Kasumi-1 (cell line): ENCODE measurements around the gene OR9Q2.
"Not testable (repeated sequence)": the region's sequence is repeated elsewhere in the genome, so short reads cannot be mapped to it uniquely, and the experiment has no call there.

Experiments
- DNase-seq, 2 experiments: peaks; one replicate each; lab custom pipeline; 2025; lab: John Stamatoyannopoulos, UW

OR9Q2 gene

GRCh38 chr11:58188770-58189169, at the start of gene OR9Q2:
Gene OR9Q2 (plus strand): TSS chr11:58189070. CDS start chr11:58190491, 1,421 bp downstream.
- DNase-seq, result no peak

GRCh38 chr11:58142761-58143160, 46.1 kb upstream of the OR9Q2 start:
- DNase-seq, result no peak

- DNase-seq, result no peak
These were observed 36.1 kb upstream of the OR9Q2 start for GRCh38 chr11:58152781-58153180.

GRCh38 chr11:58164389-58164788, 24.5 kb upstream of the OR9Q2 start:
- DNase-seq, result no peak

- DNase-seq, result no peak
These were observed 23.9 kb upstream of the OR9Q2 start for GRCh38 chr11:58164990-58165389.

GRCh38 chr11:58165504-58166106, 23.3 kb upstream of the OR9Q2 start:
- DNase-seq, result no peak

GRCh38 chr11:58177409-58178054, 11.3 kb upstream of the OR9Q2 start:
- no peak for DNase-seq

- no peak for DNase-seq
These were observed 10.4 kb upstream of the OR9Q2 start for GRCh38 chr11:58178444-58178843.

- no peak for DNase-seq
These were observed 9.2 kb upstream of the OR9Q2 start for GRCh38 chr11:58179648-58180047.

GRCh38 chr11:58186938-58187337, 1.9 kb upstream of the OR9Q2 start:
- no peak for DNase-seq

- no peak for DNase-seq
These were observed 3.4 kb downstream of the OR9Q2 start for GRCh38 chr11:58192229-58192628.

- no peak for DNase-seq
These were observed 4.5 kb downstream of the OR9Q2 start for GRCh38 chr11:58193391-58193790.

GRCh38 chr11:58195939-58196338, 7.1 kb downstream of the OR9Q2 start:
- no peak for DNase-seq

GRCh38 chr11:58199271-58199670, 10.4 kb downstream of the OR9Q2 start:
- DNase-seq, result no peak

GRCh38 chr11:58204042-58204441, 15.2 kb downstream of the OR9Q2 start, which contains the start of gene OR1S2:
Gene OR1S2 (minus strand): TSS chr11:58204142. CDS start chr11:58204142, 0 bp downstream.
- no peak for DNase-seq

- DNase-seq, result not testable (repeated sequence)
These were observed 23.6 kb downstream of the OR9Q2 start, which contains the start of gene OR1S1 for GRCh38 chr11:58212420-58212819. Gene OR1S1 (plus strand): TSS chr11:58212720.

GRCh38 chr11:58216476-58216875, 27.6 kb downstream of the OR9Q2 start:
- DNase-seq, result no peak

- no peak for DNase-seq
These were observed 33.9 kb downstream of the OR9Q2 start for GRCh38 chr11:58222721-58223120.

- DNase-seq, result peak; percentile 31 to 45
These were observed 39.2 kb downstream of the OR9Q2 start for GRCh38 chr11:58227956-58228615.
